A673 (cell line): Measurements from ENCODE around the gene ACSM4. TPM values are rescaled to one million over a fixed set of nuclear protein-coding genes. Genes with fewer than 3 reads are reported as not detected.
"Not testable (repeated sequence)": the region's sequence is repeated elsewhere in the genome, so short reads cannot be mapped to it uniquely, and the experiment has no call there.

Source experiments
- BruUV-seq: library from RNA; stranded (reverse); fragments of 400-500 nt; replicated peaks from 2 replicates; lab custom pipeline; 2021; lab: Mats Ljungman, UMichigan
- CTCF ChIA-PET: fragments of 300-600 bp; sonication (Branson Sonifier 250); formaldehyde crosslinking; loops from one replicate; lab custom pipeline; 2022; ENCODE audit warnings: antibody characterized with exemption; lab: Charles Lee
- POLR2A ChIA-PET: fragments of 300-600 bp; sonication (Branson Sonifier 250); formaldehyde crosslinking; loops from one replicate; lab custom pipeline; 2022; ENCODE audit warnings: antibody characterized with exemption; ENCODE audit not compliant: low non-redundant PET; lab: Charles Lee
- DNase-seq: peaks from one replicate; pipeline ENCODE4 v3.0.0-alpha.2; 2015; ENCODE audit warnings: low spot score
- H3K27ac ChIP-seq: fragments of 200-600 bp; sonication (generic); 2 replicates; pipeline ENCODE4 v1.5.1; 2016; ENCODE audit warnings: mixed run types, low read depth, mild to moderate bottlenecking, mixed read lengths, antibody characterized with exemption, low read length; ENCODE audit not compliant: poor library complexity, severe bottlenecking
- H3K27me3 ChIP-seq: fragments of 200-600 bp; sonication (generic); replicated peaks from 2 replicates; pipeline ENCODE4 v1.6.1; 2017; ENCODE audit warnings: mixed run types, low read depth, mild to moderate bottlenecking, mixed read lengths, antibody characterized with exemption, low read length; ENCODE audit not compliant: insufficient read depth, poor library complexity
- H3K36me3 ChIP-seq: fragments of 200-600 bp; sonication (generic); 2 replicates; pipeline ENCODE4 v1.6.1; 2016; ENCODE audit warnings: mixed run types, mild to moderate bottlenecking, mixed read lengths, antibody characterized with exemption, low read length; ENCODE audit not compliant: insufficient read depth, poor library complexity, severe bottlenecking
- H3K4me1 ChIP-seq: fragments of 200-600 bp; sonication (generic); 2 replicates; pipeline ENCODE4 v1.6.1; 2017; ENCODE audit warnings: mixed run types, mild to moderate bottlenecking, mixed read lengths, antibody characterized with exemption, low read length; ENCODE audit not compliant: insufficient read depth, poor library complexity, severe bottlenecking
- H3K4me3 ChIP-seq: fragments of 200-600 bp; sonication (generic); 2 replicates; pipeline ENCODE4 v1.5.1; 2016; ENCODE audit warnings: low read depth, mixed run types, mild to moderate bottlenecking, mixed read lengths, low read length; ENCODE audit not compliant: poor library complexity, severe bottlenecking
- H3K9me3 ChIP-seq: fragments of 200-600 bp; sonication (generic); 2 replicates; pipeline ENCODE4 v1.6.1; 2016; ENCODE audit warnings: mixed run types, low read depth, mild to moderate bottlenecking, mixed read lengths, antibody characterized with exemption, low read length; ENCODE audit not compliant: poor library complexity, severe bottlenecking
- EZH2 ChIP-seq: fragments of 200-600 bp; sonication (generic); IDR thresholded peaks from 2 replicates; pipeline ENCODE4 v1.6.1; 2017; ENCODE audit warnings: borderline replicate concordance, low read depth, mild to moderate bottlenecking, mixed read lengths, antibody characterized with exemption, low read length; ENCODE audit not compliant: poor library complexity, severe bottlenecking
- intact Hi-C: fragments of 100-400 bp; cut with micrococcal nuclease; formaldehyde crosslinking; loops from one replicate; pipeline ENCODE4 v1.10.0; 2022; ENCODE audit not compliant: unreplicated experiment
- total RNA-seq: library from RNA; stranded (reverse); gene quantifications from 2 replicates; pipeline ENCODE4 v1.2.3, GENCODE V29; 2021
- TF ChIP-seq, protein P1 (sequence below): fragments of 300-800, 200-600 bp; sonication (generic); conservative IDR thresholded peaks from 2 replicates; pipeline ENCODE4 v1.5.1; 2017; ENCODE audit warnings: low read depth, mild to moderate bottlenecking, antibody characterized with exemption, low read length, moderate library complexity, mixed read lengths

Gene ACSM4
- total RNA-seq, 1 experiment from 2014 or later, result not detected

DNA sequence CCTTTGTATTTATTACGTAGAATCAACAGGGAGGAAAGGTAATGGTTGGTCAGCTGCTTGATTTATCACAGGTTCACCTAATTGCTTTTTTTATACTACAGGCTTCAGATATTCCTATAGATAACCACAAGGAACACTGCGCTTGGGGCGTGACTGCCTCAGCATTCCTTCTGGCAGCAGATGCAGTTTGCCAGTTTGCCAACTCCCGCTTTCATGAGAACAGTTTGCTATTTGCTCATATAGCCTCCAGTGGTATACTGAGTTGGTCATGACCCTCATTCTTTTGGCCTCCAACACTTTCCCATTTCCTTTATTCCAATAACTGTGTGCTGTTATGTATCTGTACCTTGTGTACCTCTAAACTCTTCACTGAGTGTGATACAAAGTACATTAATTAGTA lies 38.6 kb upstream of the ACSM4 start:
- no TSS peak for BruUV-seq
- CTCF ChIA-PET, result no interaction called here
- Histone ChIP-seq H3K27me3 (no peaks in the 10 kb centered on the region), H3K4me1 (no peaks in the 10 kb centered on the region), H3K27ac (no peak overlapping the region), H3K9me3 (no peaks in the 10 kb centered on the region), H3K36me3 (no peaks in the 10 kb centered on the region), H3K4me3 (no peak overlapping the region)
- DNase-seq, result no peak
- TF ChIP-seq EZH2, result no peak
- POLR2A ChIA-PET, result no interaction called here
- intact Hi-C loops, result no loop called here

DNA sequence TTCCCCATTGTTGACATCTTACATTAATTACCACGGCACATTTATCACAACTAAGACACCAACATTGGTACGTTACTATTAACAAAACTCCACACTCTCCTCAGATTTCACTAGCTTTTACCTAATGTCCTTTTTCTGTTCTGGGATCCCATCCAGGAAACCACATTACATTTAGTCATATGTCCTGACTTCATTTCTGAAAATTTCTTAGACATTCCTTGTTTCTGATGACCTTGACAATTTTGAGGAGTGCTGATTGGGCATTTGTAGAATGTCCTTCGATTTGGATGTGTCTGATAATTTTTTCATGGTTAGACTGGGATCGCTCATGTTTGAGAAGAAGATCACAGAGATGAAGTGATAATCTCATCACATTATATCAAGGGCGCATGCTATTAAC lies 34.6 kb upstream of the ACSM4 start:
- no peaks in the 10 kb centered on the region for H3K36me3 ChIP-seq
- DNase-seq, result no peak
- TF ChIP-seq EZH2, result no peak
- H3K27ac ChIP-seq, result no peak overlapping the region
- no peaks in the 10 kb centered on the region for H3K4me1 ChIP-seq
- no peaks in the 10 kb centered on the region for H3K9me3 ChIP-seq
- no TSS peak for BruUV-seq
- no peak overlapping the region for H3K4me3 ChIP-seq
- H3K27me3 ChIP-seq, result no peaks in the 10 kb centered on the region
- ChIA-PET CTCF (no interaction called here), POLR2A (no interaction called here)
- intact Hi-C loops, result no loop called here

GRCh38 chr12:7271893-7272514 lies 31.9 kb upstream of the ACSM4 start:
- Histone ChIP-seq H3K4me1 (no peaks in the 10 kb centered on the region), H3K36me3 (no peaks in the 10 kb centered on the region), H3K27me3 (peaks cover 4% of the 10 kb centered on the region), H3K9me3 (no peaks in the 10 kb centered on the region), H3K4me3 (no peak overlapping the region), H3K27ac (no peak overlapping the region)
- CTCF ChIA-PET, result no interaction called here
- no TSS peak for BruUV-seq
- POLR2A ChIA-PET, result no interaction called here
- DNase-seq, result no peak
- TF ChIP-seq, protein P1, sequence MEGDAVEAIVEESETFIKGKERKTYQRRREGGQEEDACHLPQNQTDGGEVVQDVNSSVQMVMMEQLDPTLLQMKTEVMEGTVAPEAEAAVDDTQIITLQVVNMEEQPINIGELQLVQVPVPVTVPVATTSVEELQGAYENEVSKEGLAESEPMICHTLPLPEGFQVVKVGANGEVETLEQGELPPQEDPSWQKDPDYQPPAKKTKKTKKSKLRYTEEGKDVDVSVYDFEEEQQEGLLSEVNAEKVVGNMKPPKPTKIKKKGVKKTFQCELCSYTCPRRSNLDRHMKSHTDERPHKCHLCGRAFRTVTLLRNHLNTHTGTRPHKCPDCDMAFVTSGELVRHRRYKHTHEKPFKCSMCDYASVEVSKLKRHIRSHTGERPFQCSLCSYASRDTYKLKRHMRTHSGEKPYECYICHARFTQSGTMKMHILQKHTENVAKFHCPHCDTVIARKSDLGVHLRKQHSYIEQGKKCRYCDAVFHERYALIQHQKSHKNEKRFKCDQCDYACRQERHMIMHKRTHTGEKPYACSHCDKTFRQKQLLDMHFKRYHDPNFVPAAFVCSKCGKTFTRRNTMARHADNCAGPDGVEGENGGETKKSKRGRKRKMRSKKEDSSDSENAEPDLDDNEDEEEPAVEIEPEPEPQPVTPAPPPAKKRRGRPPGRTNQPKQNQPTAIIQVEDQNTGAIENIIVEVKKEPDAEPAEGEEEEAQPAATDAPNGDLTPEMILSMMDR, result no peak
- no peak for TF ChIP-seq EZH2
- intact Hi-C loops, result no loop called here

DNA sequence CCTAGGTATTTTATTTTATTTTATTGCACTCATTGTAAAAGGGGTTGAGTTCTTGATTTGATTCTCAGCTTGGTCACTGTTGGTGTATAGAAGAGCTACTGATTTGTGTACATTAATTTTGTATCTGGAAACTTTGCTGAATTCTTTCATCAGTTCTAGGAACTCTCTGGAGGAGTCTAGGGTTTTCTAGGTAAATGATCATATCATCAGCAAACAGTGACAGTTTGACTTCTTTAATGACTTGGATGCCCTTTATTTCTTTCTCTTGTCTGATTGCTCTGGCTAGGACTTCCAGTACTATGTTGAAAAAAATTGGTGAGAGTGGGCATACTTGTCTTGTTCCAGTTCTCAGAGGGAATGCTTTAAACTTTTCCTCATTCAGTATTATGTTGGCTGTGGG lies 28.4 kb upstream of the ACSM4 start:
- H3K4me3 ChIP-seq, CTCF ChIA-PET, H3K4me1 ChIP-seq, DNase-seq, POLR2A ChIA-PET, H3K36me3 ChIP-seq, H3K9me3 ChIP-seq, H3K27me3 ChIP-seq, H3K27ac ChIP-seq, BruUV-seq, intact Hi-C loops: not testable (repeated sequence)
